HG03060 (cell line): ENCODE results near the gene GAS2L2.

Experiments used
- ATAC-seq: cut with Tn5 transposase; IDR thresholded peaks from one replicate; pipeline ENCODE4 v1.9.1; 2021; ENCODE audit warnings: low read depth, moderate number of reproducible peaks; ENCODE audit not compliant: unreplicated experiment

The GAS2L2 gene

DNA sequence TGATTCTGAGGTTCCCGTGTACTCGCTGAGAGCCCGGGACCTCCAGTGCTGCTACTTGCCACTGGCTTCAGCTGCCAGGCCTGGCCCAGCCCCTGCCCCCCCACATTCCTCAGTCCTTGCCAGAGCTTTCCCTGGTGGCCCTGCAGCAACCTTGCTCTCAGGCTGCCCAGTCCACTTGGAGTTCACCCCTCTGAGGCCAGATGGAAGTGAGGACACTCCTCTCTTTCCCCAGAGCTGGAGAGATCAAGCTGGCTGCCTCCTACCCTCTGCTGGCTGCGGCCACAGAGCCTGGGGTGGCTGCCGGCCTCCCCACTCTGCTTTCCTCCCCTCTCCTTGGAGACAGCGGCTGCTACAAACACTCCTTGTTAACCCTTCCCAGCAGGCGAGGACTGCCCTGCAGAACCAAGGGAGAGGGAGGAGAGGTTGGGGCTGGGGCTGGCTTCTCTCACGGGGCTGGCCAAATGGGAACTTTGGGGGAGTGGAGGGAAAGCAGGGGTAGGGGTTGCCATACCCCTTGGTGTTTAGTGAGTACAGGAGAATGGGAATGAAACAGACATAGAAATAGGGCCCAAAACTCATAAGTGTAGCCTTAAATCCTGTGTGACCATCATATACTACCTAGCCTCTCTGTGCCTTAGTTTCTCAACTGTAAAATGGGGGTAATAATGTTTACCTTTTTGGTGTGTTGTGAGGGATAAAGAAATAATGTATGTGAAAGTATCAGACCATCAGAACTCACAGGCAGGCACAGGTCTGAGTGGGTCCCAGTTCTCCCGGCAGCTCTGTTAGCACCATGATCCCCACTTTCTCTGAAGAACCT is at the start of gene GAS2L2:
Gene GAS2L2 (minus strand): TSS at position 295 of the 820 bp plus-strand sequence. CDS start 389 bp downstream, outside the sequence.
- no peak for ATAC-seq

DNA sequence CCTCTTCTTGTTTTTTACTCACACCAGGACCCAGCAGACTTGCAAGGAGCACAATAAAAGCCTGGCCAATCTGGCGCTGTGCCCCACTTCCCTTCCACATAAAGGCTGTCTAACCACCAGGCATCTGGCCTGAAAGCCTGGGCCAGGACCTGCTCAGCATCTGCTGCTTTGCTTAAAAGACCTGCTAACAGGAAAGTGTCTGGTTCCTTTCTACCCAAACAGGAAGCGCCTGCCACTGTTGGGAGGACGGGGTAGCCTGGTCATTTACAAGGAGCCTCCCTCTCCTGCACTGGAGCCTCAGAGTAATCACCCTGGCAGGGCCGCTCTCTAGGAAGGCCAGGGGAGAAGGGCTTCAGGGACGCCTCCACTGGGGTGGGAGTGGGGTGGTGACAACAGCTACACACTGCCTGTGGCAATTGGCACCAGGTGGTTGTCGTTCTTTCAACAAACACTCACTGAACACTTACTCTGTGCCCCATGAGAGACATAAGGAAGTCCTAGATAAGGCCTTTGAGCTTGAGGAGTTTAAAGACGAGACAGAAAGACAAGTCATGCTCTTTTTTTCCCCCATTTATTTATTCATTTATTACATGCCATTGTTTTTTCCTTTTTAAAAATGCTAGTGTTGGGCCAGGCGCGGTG is 48.7 kb upstream of the GAS2L2 start:
- ATAC-seq, result no peak

GRCh38 chr17:35799942-35800341 is 46.9 kb upstream of the GAS2L2 start:
- no peak for ATAC-seq

GRCh38 chr17:35797918-35798317 is 44.9 kb upstream of the GAS2L2 start:
- ATAC-seq, result no peak

- no peak for ATAC-seq
These were observed 44.3 kb upstream of the GAS2L2 start for GRCh38 chr17:35797370-35797769.

DNA sequence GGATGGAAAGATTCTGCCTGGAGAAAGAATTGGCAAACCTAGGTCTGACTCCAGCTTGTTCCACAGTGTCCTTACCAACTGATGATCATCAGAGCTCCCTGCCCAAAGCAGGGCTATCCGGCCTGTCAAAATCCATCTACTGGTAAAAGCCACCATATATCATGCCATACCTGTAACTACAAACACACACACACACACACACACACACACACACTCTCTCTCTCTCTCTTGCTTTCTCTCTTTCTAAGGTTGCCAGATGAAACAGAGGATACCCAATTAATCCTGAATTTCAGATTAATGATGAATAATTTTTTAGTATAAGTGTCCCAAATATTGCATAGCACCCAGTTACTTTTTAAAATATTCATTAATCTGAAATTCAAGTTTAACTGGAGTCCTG is 43.9 kb upstream of the GAS2L2 start:
- no peak for ATAC-seq

- no peak for ATAC-seq
These were observed 42.8 kb upstream of the GAS2L2 start for GRCh38 chr17:35795871-35796265.

GRCh38 chr17:35795007-35795870 is 42.2 kb upstream of the GAS2L2 start, which contains the start of gene MMP28:
Gene MMP28 (minus strand): TSS chr17:35795641. CDS start chr17:35795377, 264 bp downstream.
- ATAC-seq, result no peak

DNA sequence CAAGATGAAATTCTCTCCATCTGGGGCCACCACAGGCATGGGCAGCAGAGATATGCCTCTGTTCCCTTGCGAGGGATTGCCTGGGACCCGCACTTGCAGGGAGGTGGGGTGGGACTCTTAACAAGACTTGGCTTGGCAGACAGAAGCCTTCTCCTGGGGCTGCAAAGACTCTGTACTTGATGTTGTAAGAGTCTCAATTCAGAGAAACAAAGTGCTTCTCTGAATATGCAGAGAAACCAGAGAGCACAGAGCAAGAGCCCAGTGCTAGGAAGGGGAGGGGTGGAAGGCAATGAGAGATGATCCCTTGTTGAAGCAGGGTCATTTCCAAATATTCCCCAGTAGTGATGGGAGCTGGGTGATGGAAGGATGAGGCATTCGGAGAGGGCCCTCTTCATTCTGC is 40.2 kb upstream of the GAS2L2 start:
- ATAC-seq, result no peak

GRCh38 chr17:35791681-35792350 is 38.8 kb upstream of the GAS2L2 start:
- ATAC-seq, result no peak

DNA sequence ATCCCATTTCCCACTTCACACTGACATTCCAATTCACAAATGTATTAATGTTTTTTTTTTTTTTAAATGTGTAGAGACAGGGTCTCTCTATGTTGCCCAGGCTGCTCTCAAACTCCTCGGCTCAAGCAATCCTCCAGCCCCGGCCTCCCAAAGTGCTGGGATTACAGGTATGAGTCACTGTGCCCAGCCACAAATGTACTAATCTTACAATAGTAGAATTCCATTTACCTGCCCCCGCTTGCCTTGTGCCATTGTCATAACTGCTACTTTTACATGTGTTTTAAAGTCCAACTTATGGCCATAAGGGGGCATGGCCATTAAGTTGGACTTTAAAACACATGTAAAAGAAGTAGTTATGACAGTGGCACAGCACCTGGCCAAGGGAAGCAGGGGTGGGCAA is 37.8 kb upstream of the GAS2L2 start:
- no peak for ATAC-seq

DNA sequence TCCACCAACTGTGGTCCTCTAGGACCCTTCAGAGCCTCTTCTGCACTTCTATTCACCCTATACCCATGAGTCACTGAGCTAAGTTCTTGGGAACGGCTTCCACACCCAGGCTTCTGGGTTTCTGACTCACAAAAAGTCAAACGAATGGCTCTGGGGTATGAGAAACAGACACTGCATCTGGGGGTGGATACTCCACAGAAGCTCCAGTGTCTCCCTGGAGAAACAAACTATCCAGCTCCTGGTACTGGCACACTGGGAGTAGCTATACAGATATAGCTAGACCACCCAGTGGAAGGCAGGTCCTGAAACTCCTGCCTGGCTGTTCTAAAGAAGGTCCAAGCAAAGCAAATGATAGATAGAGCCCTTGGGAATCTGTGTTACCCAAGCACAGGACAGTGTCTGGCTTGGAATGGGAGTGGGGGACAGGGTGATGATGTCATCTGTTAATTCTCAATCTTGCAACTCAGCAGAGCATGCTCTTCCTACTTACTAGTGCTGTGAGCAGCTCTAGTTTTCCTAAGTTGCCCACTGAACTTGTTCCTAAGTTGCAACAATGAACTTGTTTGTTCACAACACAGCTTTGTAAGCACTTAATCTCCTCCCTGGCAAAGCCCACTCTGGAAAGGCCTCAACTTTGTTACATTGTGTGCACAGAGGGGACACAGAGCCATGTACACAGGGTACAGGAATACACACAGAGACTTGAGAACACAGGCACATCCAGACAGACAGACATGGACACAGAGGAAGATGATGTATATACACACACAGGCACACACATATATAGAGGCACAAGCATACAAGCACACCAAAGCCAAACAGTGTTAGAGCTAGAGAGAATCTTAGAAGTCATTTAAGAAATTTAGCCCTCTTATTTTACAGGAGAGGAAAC is 35.7 kb upstream of the GAS2L2 start:
- no peak for ATAC-seq

DNA sequence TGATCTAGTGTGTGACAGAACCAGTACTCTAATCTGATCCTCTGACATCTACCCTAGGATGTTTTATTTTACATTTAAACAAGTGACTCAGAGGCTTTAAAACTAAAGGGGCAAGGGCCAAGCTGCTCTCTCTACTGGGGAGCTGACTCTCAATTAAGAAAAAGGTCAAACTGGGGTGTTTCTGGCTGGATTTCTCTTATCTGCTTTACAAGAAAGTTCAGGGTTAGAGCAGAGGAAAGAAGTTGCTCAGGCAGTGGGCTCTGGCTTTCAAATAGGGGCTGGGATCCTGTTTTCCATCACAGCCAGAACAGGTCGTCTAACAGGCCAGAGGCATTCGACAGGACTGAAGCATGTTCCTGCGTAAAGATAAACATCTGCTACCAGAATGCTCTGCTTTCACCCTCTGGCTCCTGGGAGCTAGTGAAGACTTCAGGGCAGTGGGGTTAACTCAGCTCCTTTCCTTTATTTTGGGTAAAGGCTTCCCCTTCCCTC is 33.9 kb upstream of the GAS2L2 start:
- no peak for ATAC-seq

GRCh38 chr17:35784895-35785294 is 31.9 kb upstream of the GAS2L2 start:
- no peak for ATAC-seq

- ATAC-seq, result no peak
These were observed 27.9 kb upstream of the GAS2L2 start for GRCh38 chr17:35780950-35781349.

GRCh38 chr17:35778641-35779196 is 25.7 kb upstream of the GAS2L2 start:
- no peak for ATAC-seq

- ATAC-seq, result no peak
These were observed 22.5 kb upstream of the GAS2L2 start for GRCh38 chr17:35775583-35775982.

GRCh38 chr17:35775039-35775438 is 22.0 kb upstream of the GAS2L2 start:
- ATAC-seq, result no peak

- ATAC-seq, result no peak
These were observed 21.5 kb upstream of the GAS2L2 start for GRCh38 chr17:35774499-35774898.
